Activated CD4-positive, CD25-positive, alpha-beta regulatory T cell treated with anti-CD3 and anti-CD28 coated beads, Interleukin-2, amount 50 U/mL, for 72 hours (primary cell): ENCODE results near the gene PTP4A1.
A peak's percentile ranks its signal among the peaks of the same experiment; 100 is the strongest.
"Not testable (repeated sequence)": the region's sequence is repeated elsewhere in the genome, so short reads cannot be mapped to it uniquely, and the experiment has no call there.

Experiments used
- DNase-seq: peaks from one replicate; pipeline ENCODE4 v3.0.0; 2021

PTP4A1 gene

DNA sequence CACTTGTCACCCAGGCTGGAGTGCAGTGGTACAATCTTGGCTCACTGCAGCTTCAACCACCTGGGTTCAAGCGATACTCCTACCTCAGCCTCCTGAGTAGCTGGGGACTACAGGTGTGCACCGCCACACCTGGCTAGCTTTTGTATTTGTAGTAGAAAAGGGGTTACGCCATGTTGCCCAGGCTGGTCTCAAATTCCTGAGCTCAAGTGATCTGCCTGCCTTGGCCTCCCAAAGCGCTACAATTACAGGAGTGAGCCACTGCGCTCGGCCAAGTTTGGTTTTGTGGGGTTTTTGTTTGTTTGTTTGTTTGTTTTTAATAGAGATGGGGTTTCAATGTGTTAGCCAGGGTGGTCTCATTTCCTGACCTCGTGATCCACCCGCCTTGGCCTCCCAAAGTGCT, 12.3 kb downstream of the PTP4A1 start:
- DNase-seq = no peak

DNA sequence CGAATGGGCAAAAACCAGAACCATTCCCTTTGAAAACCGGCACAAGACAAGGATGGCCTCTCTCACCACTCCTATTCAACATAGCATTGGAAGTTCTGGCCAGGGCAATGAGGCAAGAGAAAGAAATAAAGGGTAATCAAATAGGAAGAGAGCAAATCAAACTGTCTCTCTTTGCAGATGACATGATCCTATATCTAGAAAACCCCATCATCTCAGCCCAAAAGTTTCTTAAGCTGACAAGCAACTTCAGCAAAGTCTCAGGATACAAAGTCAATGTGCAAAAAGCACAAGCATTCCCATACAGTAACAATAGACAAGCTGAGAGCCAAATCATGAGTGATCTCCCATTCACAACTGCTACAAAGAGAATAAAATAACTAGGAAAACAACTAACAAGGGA, 13.4 kb downstream of the PTP4A1 start:
- not testable (repeated sequence) for DNase-seq

DNA sequence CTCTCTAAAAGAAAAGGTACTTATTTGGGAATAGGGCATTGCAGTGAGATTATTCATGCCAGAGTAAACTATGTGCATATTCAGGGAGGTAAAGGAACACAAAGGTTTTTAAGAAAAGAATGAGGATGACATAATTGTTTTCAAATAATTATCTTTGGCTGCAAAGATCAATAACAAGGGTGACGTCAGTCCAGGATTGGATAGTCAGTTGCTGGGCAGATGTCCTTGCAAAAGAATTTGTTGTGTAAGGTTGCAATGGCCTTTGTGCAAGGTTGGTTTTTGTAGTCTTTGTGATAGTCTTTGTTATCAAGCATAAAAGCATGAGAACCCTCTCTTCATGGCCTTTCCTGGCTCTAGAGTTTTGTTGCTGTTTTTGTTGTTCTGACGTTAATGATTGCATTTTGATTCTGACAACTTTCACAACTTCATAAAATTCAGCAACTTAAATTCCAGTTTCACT, 17.7 kb downstream of the PTP4A1 start:
- no peak for DNase-seq

GRCh38 chr6:63592886-63593285, 20.6 kb downstream of the PTP4A1 start:
- DNase-seq = no peak

GRCh38 chr6:63597141-63598048, 25.1 kb downstream of the PTP4A1 start:
- DNase-seq = no peak

DNA sequence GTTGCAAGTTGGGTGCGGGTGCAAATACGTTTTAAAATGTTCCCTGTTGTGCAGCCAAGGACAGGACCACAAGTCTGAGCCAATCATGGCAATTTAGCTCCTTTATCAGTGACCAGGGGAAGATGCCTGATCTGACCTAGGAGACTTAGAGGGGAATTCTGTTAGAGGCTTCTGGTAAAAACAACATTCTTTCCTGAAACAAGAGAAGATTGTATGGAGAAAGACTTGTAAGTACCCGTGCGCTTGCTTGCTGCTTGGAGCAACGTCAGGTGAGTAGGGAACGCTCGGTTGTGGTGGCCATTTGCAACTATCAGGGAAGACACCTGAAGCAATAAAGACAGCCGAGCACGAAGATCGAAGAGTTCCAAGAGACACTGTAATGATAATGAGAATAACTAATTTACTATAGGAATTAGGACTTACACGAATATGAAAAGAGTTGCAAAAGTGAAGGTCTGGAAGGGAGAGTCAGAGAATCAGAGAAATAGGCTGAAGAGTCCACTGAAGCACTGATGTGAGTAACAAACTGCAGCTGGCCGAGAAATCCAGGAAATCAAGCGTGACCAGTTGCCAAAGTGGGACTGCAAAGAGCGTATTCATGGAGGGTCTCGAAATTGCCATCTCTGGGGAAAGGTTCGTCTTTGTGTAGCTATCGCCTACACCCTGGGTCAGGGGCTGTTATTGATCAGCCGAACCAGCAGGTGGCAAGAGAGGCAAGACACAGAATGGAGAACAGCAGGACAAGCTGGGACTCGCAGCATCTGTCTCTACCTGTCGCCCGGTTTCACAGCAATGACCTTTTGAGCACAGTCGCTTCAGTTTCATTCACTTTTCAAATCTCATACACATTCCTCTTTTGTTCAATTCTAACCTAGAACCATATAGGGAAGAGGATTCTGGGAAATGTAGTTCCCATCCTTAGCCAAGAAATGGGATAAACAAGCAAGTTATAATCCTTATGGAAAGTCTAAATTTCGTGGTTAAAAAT, 26.1 kb downstream of the PTP4A1 start:
- DNase-seq = peak; percentile 62

GRCh38 chr6:63599243-63599642, 27.0 kb downstream of the PTP4A1 start:
- no peak for DNase-seq

- DNase-seq = no peak
Observed at GRCh38 chr6:63600136-63600535, 27.9 kb downstream of the PTP4A1 start.

DNA sequence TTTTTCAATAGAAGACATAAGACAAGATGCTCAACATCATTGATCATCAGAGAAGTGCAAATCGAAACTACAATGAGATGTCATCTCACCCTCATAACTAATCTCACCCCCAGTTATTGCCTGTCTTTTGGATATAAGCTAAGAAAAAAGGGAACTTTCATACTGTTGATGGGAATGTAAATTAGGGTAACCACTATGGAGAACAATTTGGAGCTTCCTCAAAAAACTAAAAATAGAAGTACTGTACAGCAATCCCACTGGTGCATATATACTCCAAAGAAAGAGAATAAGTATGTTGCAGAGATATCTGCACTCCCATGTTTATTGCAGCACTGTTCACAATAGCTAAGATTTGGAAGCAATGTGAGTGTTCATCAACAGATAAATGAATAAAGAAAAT, 37.0 kb downstream of the PTP4A1 start:
- DNase-seq = no peak

DNA sequence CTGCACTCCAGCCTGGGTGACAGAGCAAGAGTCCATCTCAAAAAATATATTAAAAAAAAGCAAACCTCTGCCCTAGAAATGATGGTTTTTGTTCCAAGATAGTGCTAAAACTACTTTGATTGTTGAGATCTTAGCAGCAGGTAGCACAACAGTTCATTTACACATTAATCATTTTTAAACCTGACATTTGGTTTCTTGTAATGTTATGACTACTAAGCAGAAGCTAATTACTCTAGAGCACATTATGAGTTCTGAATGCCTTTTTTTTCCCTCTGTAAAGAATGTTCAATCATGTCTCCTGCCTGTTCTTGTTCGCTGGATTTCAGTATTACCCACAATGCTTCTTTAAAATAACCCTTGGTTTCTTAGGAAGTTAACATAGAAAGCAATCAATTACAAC, 38.7 kb downstream of the PTP4A1 start:
- DNase-seq = no peak

DNA sequence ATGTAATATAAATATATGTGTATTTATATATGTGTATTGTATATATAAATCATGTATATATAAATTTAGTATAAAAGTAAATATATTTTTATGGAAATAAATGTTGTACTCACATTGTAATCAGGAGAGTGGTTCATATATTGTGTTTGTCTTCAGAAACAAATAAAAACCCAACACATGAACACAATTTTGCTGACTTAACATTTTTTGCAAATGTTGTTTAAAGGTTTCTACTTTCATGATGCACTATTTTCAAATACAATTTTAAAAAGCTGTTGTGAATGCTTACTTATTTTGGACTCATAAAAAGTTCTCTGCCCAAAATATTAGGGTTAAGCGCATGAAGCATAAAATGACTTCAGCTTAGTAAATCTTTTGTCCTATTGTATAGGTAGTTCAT, 39.3 kb downstream of the PTP4A1 start:
- DNase-seq = no peak

GRCh38 chr6:63615590-63615989, 43.3 kb downstream of the PTP4A1 start:
- DNase-seq = no peak
